ENCODE results near the gene ITCH.
A peak's percentile ranks its signal among the peaks of the same experiment; 100 is the strongest.

ITCH gene

GRCh38 chr20:34535857-34536256 is 172.8 kb downstream of the ITCH start:
- DNase-seq: no peak

DNA sequence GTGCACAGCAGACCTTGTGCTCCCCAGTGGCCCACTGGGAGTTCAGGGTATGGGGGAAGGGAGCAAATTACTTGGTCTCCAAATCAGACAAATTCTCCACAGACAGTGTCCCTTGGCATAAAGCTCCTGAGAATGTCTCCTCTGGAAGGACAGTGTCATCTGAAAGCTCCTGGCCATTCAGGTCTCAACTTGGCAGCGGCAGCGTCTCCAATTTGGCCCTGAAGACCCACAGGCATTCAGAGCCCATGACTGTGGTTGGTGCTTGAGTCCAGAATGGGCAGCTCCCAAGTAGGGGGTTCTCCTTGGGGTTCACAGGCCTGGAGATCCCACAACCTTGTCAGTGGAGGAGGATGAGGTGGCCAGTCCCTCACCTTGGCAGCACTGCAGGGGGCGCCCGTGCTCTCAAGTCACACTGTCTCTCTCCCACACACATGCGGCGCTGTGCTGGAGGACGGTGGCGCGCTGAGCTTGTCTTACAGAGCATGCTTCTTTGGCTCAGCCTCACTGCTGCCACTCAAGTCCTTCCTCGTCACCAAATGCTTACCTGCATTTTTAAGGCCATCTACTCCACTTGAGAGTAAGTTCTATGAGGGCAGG is 173.8 kb downstream of the ITCH start:
- no peak for DNase-seq

DNA sequence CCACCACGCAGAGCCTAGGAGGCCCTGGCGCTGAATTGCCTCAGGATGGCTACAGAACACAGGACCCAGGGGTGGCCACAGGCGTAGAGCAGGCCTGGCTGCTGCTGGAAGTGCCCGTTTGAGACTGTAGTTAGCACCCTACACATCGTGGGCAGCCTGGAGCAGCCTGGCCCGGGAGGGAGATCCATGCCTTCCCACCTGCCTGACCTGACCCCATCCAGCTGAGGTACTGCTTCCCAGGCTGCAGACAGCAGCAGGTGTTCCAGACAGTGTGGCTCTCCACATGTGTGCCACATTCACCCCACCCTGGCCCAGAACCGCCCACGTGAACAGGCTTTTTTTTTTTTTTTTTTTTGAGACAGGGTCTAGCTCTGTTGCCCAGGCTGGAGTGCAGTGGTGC is 174.6 kb downstream of the ITCH start:
- DNase-seq: no peak

DNA sequence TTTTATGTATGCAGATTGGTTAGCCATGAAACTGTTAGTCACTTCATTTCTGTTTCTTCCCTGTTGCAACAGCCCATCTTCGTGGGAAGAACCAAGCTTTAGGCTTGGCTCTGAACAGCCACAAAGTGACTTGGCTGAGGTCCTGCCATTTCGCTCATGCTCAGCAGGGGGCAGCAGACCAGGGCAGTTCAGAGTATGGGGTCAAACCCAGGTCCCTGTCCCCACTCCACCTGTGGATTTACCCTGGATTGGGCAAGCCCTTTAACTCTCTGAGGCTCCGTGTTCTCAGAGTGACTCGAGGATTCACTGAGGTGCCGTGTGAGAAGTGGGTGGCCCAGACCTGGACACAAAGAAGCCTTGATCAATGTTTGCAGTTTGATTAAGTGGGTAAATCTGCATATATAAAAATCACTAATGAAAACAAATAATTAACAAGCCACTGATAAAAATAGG is 175.6 kb downstream of the ITCH start:
- DNase-seq: peak; percentile 49

- no peak for DNase-seq
Observed at GRCh38 chr20:34539756-34540155, 176.7 kb downstream of the ITCH start.

DNA sequence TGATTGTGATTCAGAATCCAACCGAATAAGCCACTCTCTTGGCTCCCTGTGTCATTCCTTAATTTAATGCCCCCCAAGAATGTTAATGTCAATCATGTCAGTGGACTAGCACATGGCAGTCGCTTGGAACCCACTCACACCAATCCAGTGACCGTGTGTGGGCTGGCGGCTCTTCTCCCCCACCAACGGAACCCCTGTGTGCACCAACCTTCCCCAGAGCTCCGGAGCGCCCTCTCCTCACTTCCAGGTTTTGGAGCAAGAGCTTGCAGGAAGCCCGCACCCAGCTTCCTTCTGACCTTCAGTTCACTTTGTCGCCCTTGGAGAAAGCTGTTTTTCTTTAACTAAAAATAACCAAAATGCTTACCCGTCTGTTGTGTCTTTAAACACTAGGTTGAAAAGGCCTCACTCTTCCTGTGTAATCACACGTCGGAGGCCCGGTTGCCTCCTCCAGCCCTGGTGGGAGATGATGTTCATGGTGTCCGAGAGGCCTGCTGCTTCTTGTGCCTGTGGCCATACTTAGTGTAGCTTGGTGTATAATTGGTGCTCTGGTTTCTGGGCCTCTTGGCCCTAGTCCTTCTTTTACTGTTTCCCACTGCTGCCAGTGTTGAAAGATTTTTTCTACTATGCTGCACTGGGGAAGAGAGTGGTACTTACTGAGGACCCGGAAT is 177.7 kb downstream of the ITCH start:
- no peak for DNase-seq

DNA sequence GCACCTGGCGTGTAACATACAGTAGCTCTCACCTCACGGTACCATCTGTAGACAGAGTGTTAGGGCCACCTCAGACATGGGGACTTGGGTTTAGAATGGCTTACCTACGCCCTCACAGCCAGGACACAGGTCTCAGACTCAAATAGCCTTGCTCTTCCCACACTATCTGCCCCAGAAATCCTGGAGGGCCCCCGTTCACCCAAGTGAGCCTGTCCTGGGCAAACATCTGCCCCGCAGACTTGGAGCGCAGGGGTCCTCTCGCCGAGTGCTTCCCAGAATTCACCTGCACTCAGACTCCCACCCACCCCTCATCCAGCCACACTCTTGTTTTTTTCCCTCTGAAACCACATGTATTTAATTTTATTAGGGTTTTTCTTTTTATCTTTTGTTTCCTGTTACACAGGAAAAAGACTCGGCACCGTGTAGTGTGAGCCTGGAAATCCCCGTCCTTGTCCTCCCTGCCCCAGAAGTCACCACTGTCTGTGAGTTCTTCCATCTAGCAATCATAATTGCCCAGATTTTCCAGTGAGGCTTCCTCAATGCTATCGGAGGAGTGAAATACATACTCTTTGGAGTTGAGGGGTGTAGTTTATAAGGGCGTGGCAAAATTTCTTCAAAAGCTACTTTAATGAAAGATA is 178.3 kb downstream of the ITCH start:
- no peak for DNase-seq

DNA sequence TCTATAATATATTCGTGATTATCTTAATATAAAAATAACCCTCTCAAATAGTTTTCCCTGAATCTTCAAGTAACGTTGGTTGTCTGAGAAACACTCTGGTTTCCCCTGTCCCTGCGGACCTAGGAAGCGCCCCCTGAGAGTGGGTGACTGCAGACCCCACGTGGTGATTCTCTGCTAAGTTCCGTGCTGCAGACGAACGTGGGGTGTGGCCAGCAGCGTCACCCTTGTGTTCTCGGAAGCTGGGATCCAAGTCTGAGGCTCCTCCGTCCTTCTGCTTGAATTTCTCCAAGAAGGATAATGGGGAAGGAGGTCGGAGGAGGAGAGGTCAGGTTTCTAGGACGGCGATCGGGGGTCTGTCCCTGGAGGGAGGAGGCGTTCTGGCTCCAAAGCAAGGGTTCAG is 178.8 kb downstream of the ITCH start:
- no peak for DNase-seq

DNA sequence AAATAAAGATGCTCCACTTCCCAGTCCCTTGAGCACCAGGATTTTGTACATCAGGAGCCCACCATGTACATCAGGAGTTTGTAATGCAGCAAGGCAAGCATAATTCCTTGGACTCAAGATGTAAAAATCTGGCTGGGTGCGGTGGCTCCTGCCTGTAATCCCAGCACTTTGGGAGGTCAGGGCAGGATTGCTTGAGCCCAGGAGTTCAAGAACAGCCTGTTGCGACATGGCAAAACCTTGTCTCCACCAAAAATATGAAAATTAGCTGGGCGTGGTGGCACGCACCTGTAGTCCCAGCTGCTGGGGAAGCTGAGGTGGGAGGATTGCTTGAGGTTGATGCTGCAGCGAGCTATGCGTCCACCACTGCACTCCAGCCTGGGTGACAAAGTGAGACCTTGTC is 179.4 kb downstream of the ITCH start:
- DNase-seq: no peak

DNA sequence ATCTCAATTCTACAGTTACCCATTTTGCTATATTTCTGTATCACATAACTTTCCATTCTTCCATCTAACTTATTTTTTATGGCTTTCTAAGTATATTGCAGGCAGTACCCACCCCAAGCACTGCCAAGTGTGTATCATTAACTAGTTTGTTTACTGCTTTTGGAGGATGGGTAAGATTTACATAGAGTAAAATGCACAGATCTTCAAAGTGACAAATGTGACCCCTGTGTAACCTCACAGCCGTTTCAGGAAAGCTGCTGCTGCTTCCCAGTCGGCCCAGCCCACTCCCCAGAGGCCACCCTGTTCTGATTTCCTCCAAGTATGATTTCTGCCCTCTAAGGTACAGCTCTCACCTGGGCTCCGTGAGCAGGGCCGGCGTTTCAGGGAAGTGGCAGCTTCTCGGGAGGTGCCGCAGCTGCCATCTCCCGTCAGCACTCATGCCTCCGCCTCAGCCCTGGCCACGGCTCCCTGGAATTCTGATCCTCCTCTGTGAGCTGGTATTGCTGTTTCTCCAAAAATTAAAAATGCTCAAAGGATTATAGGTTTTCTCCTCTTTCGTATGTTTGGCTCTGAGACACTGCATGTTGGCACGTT is 180.5 kb downstream of the ITCH start:
- DNase-seq: no peak

- DNase-seq: no peak
Observed at GRCh38 chr20:34544109-34544796, 181.2 kb downstream of the ITCH start.

GRCh38 chr20:34546751-34547181 is 183.7 kb downstream of the ITCH start:
- DNase-seq: no peak

- no peak for DNase-seq
Observed at GRCh38 chr20:34547844-34548613, 185.0 kb downstream of the ITCH start.

GRCh38 chr20:34549291-34549928 is 186.3 kb downstream of the ITCH start:
- no peak for DNase-seq

DNA sequence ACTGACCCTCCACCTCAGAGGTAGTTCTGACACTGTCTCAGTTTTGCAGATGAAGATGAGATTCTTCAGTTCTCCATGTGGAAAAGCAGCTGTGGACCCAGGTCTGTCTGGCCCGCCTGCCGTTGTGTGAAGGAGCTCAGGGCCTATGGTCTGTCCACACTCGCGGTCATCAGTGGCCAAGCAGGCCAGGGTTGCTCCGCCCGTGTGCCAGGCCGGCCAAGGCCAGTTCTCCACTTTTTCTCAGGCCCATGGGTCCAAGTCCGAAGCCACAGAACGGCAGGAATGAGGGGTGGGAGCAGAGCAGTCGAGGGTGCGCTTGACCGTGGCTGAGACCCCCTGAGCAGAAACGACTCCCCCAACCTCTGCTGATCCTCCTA is 186.8 kb downstream of the ITCH start:
- no peak for DNase-seq

GRCh38 chr20:34552569-34552968 is 189.5 kb downstream of the ITCH start:
- DNase-seq: no peak

- DNase-seq: peak; percentile 16
Observed at GRCh38 chr20:34553366-34553867, 190.3 kb downstream of the ITCH start.

- no peak for DNase-seq
Observed at GRCh38 chr20:34557936-34558319, 194.9 kb downstream of the ITCH start.

GRCh38 chr20:34558320-34559218 is 195.5 kb downstream of the ITCH start, which contains the start of gene MAP1LC3A:
MAP1LC3A (plus strand) TSS chr20:34558718; CDS start chr20:34558869, 151 bp downstream.
- DNase-seq: peak; percentile 94

DNA sequence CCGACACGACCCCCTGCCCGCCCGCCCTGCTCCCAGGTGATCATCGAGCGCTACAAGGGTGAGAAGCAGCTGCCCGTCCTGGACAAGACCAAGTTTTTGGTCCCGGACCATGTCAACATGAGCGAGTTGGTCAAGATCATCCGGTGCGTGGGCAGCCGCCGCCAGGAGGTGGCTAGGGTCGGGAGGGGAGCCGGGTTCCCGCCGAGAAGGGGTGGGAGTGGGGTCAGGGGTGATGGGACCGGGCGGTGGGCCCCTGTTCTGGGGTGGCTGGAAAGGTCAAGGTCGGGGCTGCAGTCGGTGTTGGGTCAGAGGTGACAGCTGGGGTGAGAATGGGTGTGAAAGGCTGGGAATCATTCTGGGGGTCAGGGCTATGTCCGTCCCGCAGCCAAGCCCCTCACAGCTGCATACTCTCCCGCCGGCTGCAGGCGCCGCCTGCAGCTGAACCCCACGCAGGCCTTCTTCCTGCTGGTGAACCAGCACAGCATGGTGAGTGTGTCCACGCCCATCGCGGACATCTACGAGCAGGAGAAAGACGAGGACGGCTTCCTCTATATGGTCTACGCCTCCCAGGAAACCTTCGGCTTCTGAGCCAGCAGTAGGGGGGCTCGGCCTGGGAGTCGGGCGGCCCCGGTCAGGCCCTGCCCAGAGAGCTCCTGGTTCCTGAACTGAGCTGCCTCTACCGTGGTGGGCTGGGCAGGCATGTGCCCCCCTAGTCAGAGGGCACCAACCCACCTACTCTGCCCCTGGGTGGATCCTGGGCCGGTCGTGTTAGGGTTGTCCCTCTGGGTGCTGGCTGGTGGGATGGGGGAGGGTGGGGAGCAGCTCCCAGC is 196.5 kb downstream of the ITCH start:
- no peak for DNase-seq

Measured in EL (cell line).